SK-N-MC (cell line): Measurements from ENCODE around the gene ZBTB7C.

Source experiments
- DNase-seq: peaks from one replicate; pipeline ENCODE4 v3.0.0-alpha.2; 2011; ENCODE audit warnings: low read depth, low spot score
- H3K27ac ChIP-seq: fragments of 200-600 bp; sonication (generic); 2 replicates; pipeline ENCODE4 v1.5.1; 2016; ENCODE audit warnings: mixed run types
- H3K36me3 ChIP-seq: fragments of 200-600 bp; sonication (generic); 2 replicates; pipeline ENCODE4 v1.6.1; 2017; ENCODE audit warnings: antibody characterized with exemption, low read length, mixed read lengths; ENCODE audit not compliant: insufficient read depth
- H3K4me3 ChIP-seq: fragments of 200-600 bp; sonication (generic); 2 replicates; pipeline ENCODE4 v1.5.1; 2016
- H3K9ac ChIP-seq: fragments of 200-600 bp; sonication (generic); 2 replicates; pipeline ENCODE4 v1.8.0; 2017; ENCODE audit warnings: mixed run types, mixed read lengths; ENCODE audit not compliant: insufficient read length
- H3K9me3 ChIP-seq: fragments of 200-600 bp; sonication (generic); 2 replicates; pipeline ENCODE4 v1.6.1; 2017; ENCODE audit warnings: low read depth, mild to moderate bottlenecking, antibody characterized with exemption, low read length, moderate library complexity, mixed read lengths
- EZH2 ChIP-seq: fragments of 200-600 bp; sonication (generic); IDR thresholded peaks from one replicate; pipeline ENCODE4 v1.6.1; 2017; ENCODE audit warnings: antibody characterized with exemption
- FOXP2 ChIP-seq: optimal IDR thresholded peaks from 2 replicates; pipeline ENCODE3; 2011; ENCODE audit warnings: mild to moderate bottlenecking, moderate library complexity; ENCODE audit not compliant: insufficient read depth; ENCODE audit errors: extremely low read length, control extremely low read depth
- POLR2AphosphoS5 ChIP-seq: IDR thresholded peaks from 2 replicates; pipeline ENCODE4 v1.6.1; 2012; ENCODE audit warnings: mild to moderate bottlenecking, low read depth, low read length, borderline replicate concordance

The ZBTB7C gene

GRCh38 chr18:48038636-48039035 is 370.5 kb downstream of the ZBTB7C start:
- Histone ChIP-seq H3K9ac (no peak overlapping the region), H3K9me3 (no peaks in the 10 kb centered on the region), H3K36me3 (no peaks in the 10 kb centered on the region), H3K4me3 (no peak overlapping the region), H3K27ac (no peak overlapping the region)
- DNase-seq: no peak
- no peak for TF ChIP-seq FOXP2

DNA sequence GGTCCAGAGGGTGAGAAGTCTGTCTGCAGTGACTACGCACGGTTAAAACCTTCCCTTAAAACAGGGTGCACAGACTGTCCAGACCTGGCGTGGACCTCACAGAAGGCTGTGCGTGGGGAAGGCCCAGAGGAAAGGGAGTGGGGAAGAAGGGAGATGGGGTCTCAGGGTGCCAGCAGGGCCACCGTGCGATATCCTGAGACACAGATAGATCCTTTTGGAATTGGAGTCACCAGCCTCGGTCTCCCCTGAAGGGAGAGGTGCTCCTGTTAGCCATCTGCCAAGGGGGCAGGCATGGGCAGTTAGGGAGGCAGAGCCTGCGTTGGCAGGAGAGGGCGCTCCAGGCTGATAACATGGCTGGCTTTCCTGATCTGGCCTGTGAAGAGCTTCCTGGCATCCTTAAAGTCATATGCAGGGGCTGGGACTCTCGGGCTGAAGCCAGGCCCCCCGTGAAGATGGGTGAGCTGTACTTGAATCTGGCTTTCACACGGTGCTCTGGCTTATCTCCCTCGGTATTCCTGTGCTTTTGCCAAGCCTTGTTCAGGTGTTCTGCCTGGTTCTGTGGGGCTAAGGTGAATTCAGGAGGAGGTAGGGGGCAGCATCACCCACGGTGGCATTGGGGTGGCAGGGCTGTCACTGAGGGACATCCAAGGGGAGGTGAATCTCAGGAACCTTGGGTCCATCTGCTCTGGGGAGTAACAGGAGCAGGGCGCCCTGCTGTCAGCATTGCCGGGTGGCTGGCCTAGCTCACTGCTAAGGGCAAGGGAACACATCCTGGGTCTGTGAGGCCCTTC is 371.5 kb downstream of the ZBTB7C start:
- no peak overlapping the region for H3K27ac ChIP-seq
- H3K4me3 ChIP-seq: no peak overlapping the region
- H3K9me3 ChIP-seq: no peaks in the 10 kb centered on the region
- TF ChIP-seq EZH2: no peak
- TF ChIP-seq POLR2AphosphoS5: no peak
- no peak for TF ChIP-seq FOXP2
- no peak overlapping the region for H3K9ac ChIP-seq
- DNase-seq: no peak
- no peaks in the 10 kb centered on the region for H3K36me3 ChIP-seq

DNA sequence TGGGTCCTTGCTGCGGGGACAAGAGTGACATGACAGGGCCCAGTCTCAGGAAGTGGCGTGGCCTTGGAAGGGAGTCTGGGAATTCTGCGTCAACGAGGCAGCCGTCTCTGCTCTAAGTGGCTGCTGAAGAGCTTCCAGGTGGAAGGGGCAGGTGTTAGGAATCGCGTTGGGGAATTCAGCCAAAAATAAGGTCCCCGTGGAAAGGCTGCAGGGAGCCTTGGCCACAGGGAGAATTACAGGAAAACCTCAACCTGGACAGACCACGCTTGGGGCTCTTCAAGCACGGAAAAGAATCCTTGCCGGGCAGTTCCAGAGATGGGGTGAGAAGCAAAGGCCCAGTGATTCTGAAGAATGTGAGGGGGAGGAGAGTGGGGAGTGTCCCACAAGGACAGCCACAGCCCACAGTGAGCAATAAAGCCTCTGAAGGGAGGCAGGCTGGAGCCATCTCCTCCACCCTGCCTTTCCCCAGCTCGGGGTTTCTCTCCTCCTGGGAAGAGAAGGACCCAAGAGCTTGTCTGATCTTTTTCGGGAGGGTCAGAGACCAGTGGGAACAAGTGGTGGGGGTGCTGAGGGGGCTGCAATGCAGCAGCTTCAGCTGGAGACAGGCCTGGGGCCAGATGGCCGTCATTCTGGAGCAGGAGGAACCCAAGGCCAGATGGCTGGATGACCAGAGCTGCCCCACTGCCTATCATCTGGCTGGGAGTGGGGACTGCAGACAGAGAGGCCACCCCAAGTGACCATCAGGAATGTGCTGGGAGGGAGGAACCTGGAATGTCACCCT is 372.4 kb downstream of the ZBTB7C start:
- no peak overlapping the region for H3K9ac ChIP-seq
- no peak overlapping the region for H3K4me3 ChIP-seq
- DNase-seq: no peak
- no peak overlapping the region for H3K27ac ChIP-seq
- no peaks in the 10 kb centered on the region for H3K36me3 ChIP-seq
- H3K9me3 ChIP-seq: no peaks in the 10 kb centered on the region
- TF ChIP-seq EZH2: no peak
- TF ChIP-seq POLR2AphosphoS5: no peak
- no peak for TF ChIP-seq FOXP2

DNA sequence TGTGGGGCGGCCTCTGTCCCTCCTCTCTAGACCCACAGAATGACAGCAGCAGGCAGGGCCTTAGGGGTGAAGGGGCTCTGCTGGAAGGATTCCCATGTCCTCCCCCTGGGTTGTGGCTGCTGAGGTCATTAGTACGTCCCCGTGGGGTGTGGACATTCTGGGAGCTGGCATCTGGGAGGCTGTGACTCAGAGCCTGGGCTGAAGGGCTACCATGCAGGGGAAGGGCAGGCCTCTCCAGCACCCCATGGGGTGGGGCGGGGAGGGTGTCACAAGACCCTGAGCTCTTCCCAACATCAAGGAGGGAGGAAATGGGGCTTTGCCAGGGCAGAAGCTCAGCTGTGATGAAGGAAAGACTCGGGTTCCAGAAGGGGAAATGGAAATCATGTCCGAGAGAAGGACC is 373.0 kb downstream of the ZBTB7C start:
- no peak overlapping the region for H3K27ac ChIP-seq
- H3K36me3 ChIP-seq: no peaks in the 10 kb centered on the region
- no peak overlapping the region for H3K9ac ChIP-seq
- H3K4me3 ChIP-seq: no peak overlapping the region
- TF ChIP-seq FOXP2: no peak
- TF ChIP-seq EZH2: no peak
- no peak for TF ChIP-seq POLR2AphosphoS5
- no peaks in the 10 kb centered on the region for H3K9me3 ChIP-seq
- DNase-seq: no peak

GRCh38 chr18:48035556-48035860 is 373.7 kb downstream of the ZBTB7C start:
- no peak overlapping the region for H3K9ac ChIP-seq
- H3K9me3 ChIP-seq: no peaks in the 10 kb centered on the region
- no peak overlapping the region for H3K27ac ChIP-seq
- no peak for DNase-seq
- no peak overlapping the region for H3K4me3 ChIP-seq
- no peaks in the 10 kb centered on the region for H3K36me3 ChIP-seq
- no peak for TF ChIP-seq POLR2AphosphoS5
- no peak for TF ChIP-seq FOXP2
- no peak for TF ChIP-seq EZH2

GRCh38 chr18:48034651-48035555 is 374.3 kb downstream of the ZBTB7C start:
- Histone ChIP-seq H3K9ac (no peak overlapping the region), H3K9me3 (no peaks in the 10 kb centered on the region), H3K4me3 (no peak overlapping the region), H3K27ac (no peak overlapping the region), H3K36me3 (no peaks in the 10 kb centered on the region)
- TF ChIP-seq EZH2 (no peak), POLR2AphosphoS5 (no peak)
- DNase-seq: no peak

GRCh38 chr18:48033790-48034650 is 375.2 kb downstream of the ZBTB7C start:
- Histone ChIP-seq H3K36me3 (no peaks in the 10 kb centered on the region), H3K9ac (no peak overlapping the region), H3K4me3 (no peak overlapping the region), H3K9me3 (no peaks in the 10 kb centered on the region), H3K27ac (no peak overlapping the region)
- TF ChIP-seq POLR2AphosphoS5 (no peak), EZH2 (no peak), FOXP2 (no peak)
- DNase-seq: no peak
